HS-27A (cell line): Measurements from ENCODE around the gene CCDC122.

Source experiments
- DNase-seq: peaks from one replicate; pipeline ENCODE4 v3.0.0-alpha.2; 2012; ENCODE audit warnings: low read depth, missing footprints

The CCDC122 gene

GRCh38 chr13:43878892-43879754, at the start of gene CCDC122:
TSS of gene CCDC122 (minus strand) at chr13:43879740. CDS start at chr13:43869376, 10,364 bp downstream.
- no peak for DNase-seq

DNA sequence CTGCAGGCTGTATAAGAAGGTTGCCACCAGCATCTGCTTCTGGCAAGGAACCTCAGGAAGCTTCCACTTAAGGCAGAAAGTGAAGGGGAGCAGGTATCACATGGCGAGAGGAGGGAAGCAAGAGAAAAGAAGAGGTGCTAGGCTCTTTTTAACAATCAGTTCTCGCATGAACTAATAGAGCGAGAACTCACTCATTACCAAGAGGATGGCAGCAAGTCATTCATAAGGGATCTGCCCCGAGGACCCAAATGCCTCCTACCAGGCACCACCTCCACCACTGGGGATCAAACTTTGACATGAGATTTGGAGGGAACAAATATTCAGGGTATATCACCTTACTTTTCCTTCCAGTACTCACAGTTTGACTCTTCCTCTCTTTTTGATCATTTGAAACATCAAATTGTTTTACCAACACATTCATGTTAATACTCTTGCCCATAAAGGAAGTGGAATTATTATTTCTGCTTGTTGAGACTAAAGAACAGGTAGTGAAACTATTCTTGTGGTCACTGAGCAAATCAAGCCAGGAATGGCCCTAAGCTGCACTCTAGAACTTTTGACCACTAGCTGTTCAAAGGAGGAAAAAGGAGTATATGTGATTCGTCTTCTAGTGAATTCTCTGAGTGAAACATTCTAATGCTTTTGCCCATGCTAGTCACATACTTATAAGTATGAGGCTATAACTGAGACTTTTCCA, 45.2 kb upstream of the CCDC122 start:
- no peak for DNase-seq

DNA sequence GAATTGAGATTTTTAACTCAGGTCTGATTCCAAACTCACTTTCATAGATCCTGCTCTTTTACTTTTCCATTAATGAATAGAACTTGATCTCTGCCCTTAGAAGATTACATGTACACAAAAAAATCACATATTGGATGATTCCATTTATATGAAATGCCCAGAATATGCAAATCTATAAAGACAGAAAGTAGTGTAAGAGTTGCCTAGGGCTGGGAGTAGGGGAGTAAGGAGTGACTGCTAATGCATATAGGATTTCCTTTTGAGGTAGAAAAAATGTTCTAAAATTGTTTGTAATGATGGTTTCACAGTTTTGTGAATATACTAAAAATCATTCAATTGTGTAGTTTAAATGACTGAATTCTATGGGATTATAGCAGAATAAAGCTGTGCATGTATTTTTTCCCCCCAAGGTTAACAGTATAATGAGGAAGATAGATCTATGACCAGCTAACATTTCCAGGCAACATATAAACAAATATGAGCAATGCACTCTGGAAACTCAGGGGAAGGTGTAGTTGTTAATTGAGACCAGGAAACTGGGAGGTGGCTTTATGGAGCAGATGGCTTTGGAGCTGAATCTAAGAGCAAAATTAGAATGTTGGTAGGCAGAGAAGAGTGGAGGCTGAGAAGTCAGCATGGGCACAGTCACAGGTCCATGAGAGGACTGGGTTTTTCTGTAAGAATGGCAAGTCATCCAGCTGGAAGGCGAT, 41.6 kb upstream of the CCDC122 start:
- DNase-seq: no peak

- DNase-seq: no peak
These were observed 39.1 kb upstream of the CCDC122 start for GRCh38 chr13:43918636-43919035.

DNA sequence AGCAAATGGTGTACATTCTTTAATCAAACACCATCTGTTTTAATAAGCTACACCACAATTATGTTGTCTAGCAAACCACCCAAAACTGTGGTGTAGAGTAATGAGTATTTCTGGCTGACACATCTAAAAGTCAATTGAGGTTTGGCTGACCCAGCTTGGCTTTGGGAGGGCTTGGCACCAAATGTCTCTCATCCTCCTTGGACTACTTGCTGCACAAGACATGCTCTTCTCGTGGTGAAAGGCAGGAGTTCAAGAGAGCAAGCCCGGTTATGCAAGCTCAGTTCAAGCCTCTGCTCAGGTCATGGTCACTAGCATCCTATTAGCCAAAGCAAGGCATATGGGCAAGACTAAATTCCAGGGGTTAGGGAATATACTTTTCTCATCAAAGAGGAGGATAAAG, 37.3 kb upstream of the CCDC122 start:
- no peak for DNase-seq

- DNase-seq: no peak
These were observed 35.9 kb upstream of the CCDC122 start for GRCh38 chr13:43915451-43915850.

DNA sequence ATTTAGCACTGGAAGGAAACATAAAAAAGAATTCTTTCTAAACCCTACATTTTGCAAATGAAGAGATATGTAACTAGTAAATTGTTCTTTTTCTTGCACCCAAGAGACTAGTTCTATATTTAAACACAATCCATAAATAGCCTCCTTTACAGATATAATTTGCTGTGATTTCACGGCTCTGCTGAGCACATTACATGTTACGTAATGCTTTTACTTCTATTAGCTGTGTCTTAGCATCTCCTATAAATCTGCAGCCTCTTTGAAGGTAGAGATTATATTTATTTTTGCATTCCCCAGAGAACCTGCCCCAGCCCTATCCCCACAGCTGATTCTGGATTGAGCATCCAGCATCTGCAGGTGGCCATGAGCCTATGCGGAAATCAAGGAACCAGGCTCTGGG, 32.3 kb upstream of the CCDC122 start:
- DNase-seq: no peak

- no peak for DNase-seq
These were observed 31.7 kb upstream of the CCDC122 start for GRCh38 chr13:43911278-43911677.

- DNase-seq: no peak
These were observed 31.3 kb upstream of the CCDC122 start for GRCh38 chr13:43910856-43911255.

- peak; percentile 38 for DNase-seq
These were observed 28.9 kb upstream of the CCDC122 start for GRCh38 chr13:43908156-43909126.

GRCh38 chr13:43905435-43906031, 26.0 kb upstream of the CCDC122 start:
- DNase-seq: peak; percentile 35

DNA sequence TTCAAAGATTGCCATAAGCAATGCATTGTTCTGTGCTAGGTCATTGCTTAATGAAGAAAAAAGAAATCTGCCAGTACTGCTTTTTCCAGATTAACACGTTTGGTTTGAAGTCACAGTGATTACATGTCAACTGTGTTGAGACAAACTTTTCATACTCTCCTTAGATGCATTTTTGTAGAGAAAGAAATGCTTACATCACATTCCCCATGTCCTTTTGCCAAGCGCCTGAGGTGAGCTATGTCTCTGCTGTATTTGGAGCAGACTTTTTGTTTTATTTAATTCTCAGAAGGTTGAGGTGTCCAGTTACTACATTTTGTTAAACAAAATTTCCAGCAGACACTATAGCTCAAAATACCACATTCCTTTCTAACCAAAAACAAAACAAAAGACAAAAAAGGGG, 16.4 kb upstream of the CCDC122 start:
- DNase-seq: no peak

- no peak for DNase-seq
These were observed 14.9 kb upstream of the CCDC122 start for GRCh38 chr13:43894438-43894837.

DNA sequence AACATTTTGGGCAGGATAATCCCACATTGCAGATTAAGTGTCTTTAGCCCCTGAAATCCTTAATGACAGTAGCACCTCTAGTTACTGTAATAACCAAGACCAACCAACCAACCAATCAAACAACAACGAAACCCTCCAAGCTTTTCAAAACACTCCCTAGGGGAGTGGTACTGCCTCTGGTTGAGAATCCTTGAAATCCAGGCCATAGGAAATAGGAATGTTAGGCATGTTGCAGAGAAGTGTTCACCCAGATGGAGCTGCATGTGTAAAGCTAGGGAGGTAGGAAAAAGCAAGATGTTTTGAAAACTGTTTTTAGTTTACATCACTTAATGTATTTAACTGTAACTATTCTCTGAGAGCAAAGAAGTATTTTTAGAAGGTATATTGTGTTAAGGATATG, 4.7 kb upstream of the CCDC122 start:
- DNase-seq: no peak

GRCh38 chr13:43883631-43884030, 4.1 kb upstream of the CCDC122 start:
- DNase-seq: no peak

DNA sequence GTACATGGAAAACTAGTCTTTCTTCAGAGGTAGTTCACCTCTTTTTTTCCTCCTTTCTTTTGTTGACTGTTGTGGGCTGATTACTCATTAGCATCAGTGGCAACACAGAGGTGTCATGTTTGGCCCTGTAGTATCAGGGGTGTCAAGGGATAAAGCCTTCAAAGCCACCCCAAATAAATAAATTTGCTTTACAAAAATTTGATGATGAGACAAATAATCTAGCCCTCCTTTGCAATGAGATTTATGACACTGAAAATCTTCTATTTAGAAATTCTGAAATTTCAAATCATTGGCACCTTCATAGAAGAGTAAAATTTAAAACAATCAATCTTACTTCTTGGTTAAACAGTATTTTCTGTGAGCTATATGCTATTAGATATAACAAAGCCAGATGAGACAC, 2.0 kb upstream of the CCDC122 start:
- no peak for DNase-seq

GRCh38 chr13:43880926-43881325, 1.4 kb upstream of the CCDC122 start:
- DNase-seq: no peak

DNA sequence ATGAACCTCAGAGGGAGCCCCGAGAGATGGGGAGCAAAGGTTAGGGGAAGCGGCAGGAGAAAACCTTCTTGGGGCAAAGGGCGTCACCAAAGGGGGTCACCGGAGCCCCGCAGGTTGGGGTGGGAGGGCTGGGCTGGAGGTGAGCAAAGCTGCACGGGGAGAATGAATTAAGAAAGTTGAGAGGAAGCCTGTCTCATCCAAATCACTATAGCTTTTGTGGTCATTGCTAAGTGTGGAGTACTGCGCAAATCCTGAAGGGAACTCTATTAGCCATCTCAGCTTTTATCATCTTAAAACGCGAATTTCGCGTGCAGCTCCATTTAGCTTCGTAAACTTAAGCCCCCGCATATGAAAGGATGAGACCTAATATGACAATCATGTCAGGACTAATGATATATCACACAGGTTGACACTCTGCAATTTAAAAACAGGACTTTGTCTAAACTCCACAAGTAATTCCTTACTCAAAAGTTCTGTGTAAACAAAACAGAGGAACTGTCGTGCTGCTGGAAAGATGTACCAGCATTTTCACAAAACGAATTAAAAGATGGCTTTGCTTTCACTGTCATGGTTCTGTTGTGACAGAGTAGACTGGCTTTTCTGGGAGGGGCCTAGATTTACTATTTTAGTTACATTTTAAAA, 795 bp upstream of the CCDC122 start:
- no peak for DNase-seq

DNA sequence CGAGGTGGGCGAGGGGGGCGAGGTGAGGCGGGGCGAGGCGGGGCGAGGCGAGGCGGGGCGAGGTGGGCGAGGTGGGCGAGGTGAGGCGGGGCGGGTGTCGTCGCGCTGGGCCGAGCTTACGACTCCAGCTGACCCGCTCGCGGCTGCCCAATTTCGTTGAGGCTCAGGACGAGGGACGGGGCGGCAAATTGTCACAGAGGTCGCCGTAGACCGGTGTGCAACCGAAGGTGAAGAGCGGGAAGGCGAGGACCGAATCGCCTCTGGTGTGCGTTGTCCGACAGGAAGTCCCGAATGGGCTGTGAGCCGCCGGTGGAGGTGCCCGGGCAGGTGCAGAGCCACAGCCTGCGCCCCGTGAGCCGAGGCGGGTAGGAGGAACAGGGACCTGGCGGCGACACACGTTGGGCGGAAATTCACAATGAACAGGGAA, 228 bp upstream of the CCDC122 start, which contains the start of gene LACC1:
TSS of gene LACC1 (plus strand) at position 150 of the 427 bp plus-strand sequence. CDS start 1,082 bp downstream, outside the sequence.
- DNase-seq: no peak

DNA sequence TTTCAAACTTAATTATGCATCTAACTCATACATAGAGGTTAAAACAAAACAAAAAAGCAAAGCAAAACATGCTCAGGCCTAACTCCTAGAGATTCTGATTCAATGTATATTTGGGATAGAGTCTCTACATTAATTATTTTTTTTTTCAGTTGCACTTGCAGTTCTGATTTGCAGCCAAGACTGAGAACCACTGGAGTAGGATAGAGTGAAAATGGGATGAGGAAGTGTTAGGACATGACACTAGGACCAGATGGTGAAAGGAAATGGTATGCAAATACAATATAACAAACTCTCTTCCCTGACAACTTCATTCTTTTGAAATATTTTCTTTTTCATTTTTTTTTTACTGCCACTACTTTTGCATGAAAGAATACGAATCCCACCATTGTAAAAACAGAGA, 1.8 kb downstream of the CCDC122 start:
- DNase-seq: no peak
